Activated B cell treated with CpG ODN at 0.5 μM for 24 hours (primary cell): ENCODE measurements around the gene BID. TPM values are rescaled to one million over a fixed set of nuclear protein-coding genes. Genes with fewer than 3 reads are reported as not detected.

ENCODE experiments used
- ATAC-seq: fragments of 200-7000 bp; cut with Tn5 transposase; one replicate; pipeline ENCODE4 v1.10.0; 2021; ENCODE audit warnings: low read depth, mild to moderate bottlenecking, moderate library complexity
- CTCF ChIA-PET: fragments of 350-600 bp; sonication (Branson Sonifier 250); formaldehyde crosslinking; loops from one replicate; lab custom pipeline; 2021; ENCODE audit warnings: antibody characterized with exemption; lab: Charles Lee
- POLR2A ChIA-PET: fragments of 350-600 bp; sonication (Branson Sonifier 250); formaldehyde crosslinking; loops from one replicate; lab custom pipeline; 2021; ENCODE audit warnings: antibody characterized with exemption; lab: Charles Lee
- DNase-seq: peaks from one replicate; pipeline ENCODE4 v3.0.0; 2022
- H3K27ac Mint-ChIP-seq: one replicate; pipeline ENCODE4 v1.8.0; 2020; ENCODE audit warnings: mixed read lengths
- H3K27me3 Mint-ChIP-seq: one replicate; pipeline ENCODE4 v1.8.0; 2021; ENCODE audit warnings: mixed read lengths
- H3K36me3 Mint-ChIP-seq: one replicate; pipeline ENCODE4 v1.8.0; 2021; ENCODE audit warnings: low read depth, mixed read lengths
- H3K4me1 Mint-ChIP-seq: one replicate; pipeline ENCODE4 v1.8.0; 2021; ENCODE audit warnings: mixed read lengths
- H3K4me3 Mint-ChIP-seq: one replicate; pipeline ENCODE4 v1.8.0; 2020; ENCODE audit warnings: mild to moderate bottlenecking, mixed read lengths
- H3K9me3 Mint-ChIP-seq: one replicate; pipeline ENCODE4 v1.8.0; 2020; ENCODE audit warnings: mixed read lengths
- CTCF ChIP-seq: fragments of 200-600 bp; IDR thresholded peaks from one replicate; pipeline ENCODE4 v1.8.0; 2022; ENCODE audit warnings: antibody characterized with exemption, mild to moderate bottlenecking
- intact Hi-C: fragments of 100-400 bp; cut with micrococcal nuclease; formaldehyde crosslinking; loops from one replicate; pipeline ENCODE4 v1.15.1; 2024
- total RNA-seq: library from RNA; stranded (reverse); gene quantifications from 2 replicates; pipeline ENCODE4 v1.2.3, GENCODE V29; 2022

Gene BID
- total RNA-seq, 1 donor from 2014 or later, result 78.9 TPM

GRCh38 chr22:17782621-17783020 lies 8.4 kb upstream of the BID start:
- H3K27me3 Mint-ChIP-seq, result no peaks in the 10 kb centered on the region
- intact Hi-C loops, result no loop called here
- DNase-seq (no peak), ATAC-seq (no peak)
- no peaks in the 10 kb centered on the region for H3K9me3 Mint-ChIP-seq
- no peak overlapping the region for H3K4me3 Mint-ChIP-seq
- no peak for TF ChIP-seq CTCF
- ChIA-PET CTCF (interaction anchor here (0.8 to 5.8 kb wide), 3 partner anchors 40 to 293 kb away, joined by 4 to 63 read pairs (median 6); no protein-coding TSS in a partner anchor), POLR2A (interaction anchor here (1.3 to 11.5 kb wide), 6 partner anchors 8 to 18 kb away, joined by 5 to 581 read pairs (median 66); partner anchors contain the start of gene BID)
- peaks cover 11% of the 10 kb centered on the region for H3K36me3 Mint-ChIP-seq
- H3K4me1 Mint-ChIP-seq, result peaks cover 61% of the 10 kb centered on the region
- peak overlapping the region; percentile 59 for H3K27ac Mint-ChIP-seq

GRCh38 chr22:17782158-17782557 lies 7.9 kb upstream of the BID start:
- intact Hi-C loops, result no loop called here
- CTCF ChIA-PET, result interaction anchor here (0.8 to 1.2 kb wide), 3 partner anchors 14 to 294 kb away, joined by 4 to 6 read pairs (median 5); no protein-coding TSS in a partner anchor
- DNase-seq (no peak), ATAC-seq (no peak)
- Mint-ChIP-seq H3K4me3 (no peak overlapping the region), H3K36me3 (peaks cover 11% of the 10 kb centered on the region), H3K4me1 (peaks cover 66% of the 10 kb centered on the region), H3K27me3 (no peaks in the 10 kb centered on the region), H3K27ac (peak overlapping the region; percentile 9), H3K9me3 (no peaks in the 10 kb centered on the region)
- POLR2A ChIA-PET, result interaction anchor here (0.5 to 11.5 kb wide), 8 partner anchors 8 to 294 kb away, joined by 3 to 581 read pairs (median 5); no protein-coding TSS in a partner anchor
- no peak for TF ChIP-seq CTCF

- POLR2A ChIA-PET, result interaction anchor here (0.5 to 11.5 kb wide), 10 partner anchors 9 to 501 kb away, joined by 3 to 581 read pairs (median 4); no protein-coding TSS in a partner anchor
Observed at GRCh38 chr22:17781319-17782031, 7.2 kb upstream of the BID start.

GRCh38 chr22:17780741-17781318 lies 6.6 kb upstream of the BID start:
- H3K27me3 Mint-ChIP-seq, result no peaks in the 10 kb centered on the region
- peak overlapping the region; percentile 92 for H3K27ac Mint-ChIP-seq
- H3K36me3 Mint-ChIP-seq, result peaks cover 7% of the 10 kb centered on the region
- ATAC-seq (no peak), DNase-seq (no peak)
- intact Hi-C loops, result loop anchor here (1.0 to 2.0 kb wide), 4 partner anchors 8 to 223 kb away; no protein-coding TSS in a partner anchor
- peak overlapping the region; percentile 71 for H3K4me3 Mint-ChIP-seq
- H3K4me1 Mint-ChIP-seq, result peaks cover 73% of the 10 kb centered on the region
- H3K9me3 Mint-ChIP-seq, result no peaks in the 10 kb centered on the region
- ChIA-PET POLR2A (interaction anchor here (0.6 to 11.5 kb wide), 8 partner anchors 9 to 500 kb away, joined by 3 to 581 read pairs (median 4); no protein-coding TSS in a partner anchor), CTCF (interaction anchor here (1.2 kb wide), 1 partner anchor 15 kb away, joined by 5 read pairs; no protein-coding TSS in a partner anchor)
- TF ChIP-seq CTCF, result no peak

More at GRCh38 chr22:17781319-17782031, 7.2 kb upstream of the BID start:
- H3K27me3 Mint-ChIP-seq, result no peaks in the 10 kb centered on the region
- H3K9me3 Mint-ChIP-seq, result no peaks in the 10 kb centered on the region
- DNase-seq (peak; percentile 65), ATAC-seq (peak; percentile 68)
- H3K36me3 Mint-ChIP-seq, result peaks cover 8% of the 10 kb centered on the region
- H3K4me1 Mint-ChIP-seq, result peaks cover 69% of the 10 kb centered on the region
- no peak for TF ChIP-seq CTCF
- intact Hi-C loops, result loop anchor here (1.0 to 2.0 kb wide), 4 partner anchors 8 to 223 kb away; no protein-coding TSS in a partner anchor
- peak overlapping the region; percentile 92 for H3K27ac Mint-ChIP-seq
- H3K4me3 Mint-ChIP-seq, result peak overlapping the region; percentile 71
- CTCF ChIA-PET, result interaction anchor here (0.8 to 1.2 kb wide), 3 partner anchors 14 to 295 kb away, joined by 4 to 6 read pairs (median 5); no protein-coding TSS in a partner anchor
